ENCODE results near the gene ZNF445.
A peak's percentile ranks its signal among the peaks of the same experiment; 100 is the strongest.
"Not testable (repeated sequence)": the region's sequence is repeated elsewhere in the genome, so short reads cannot be mapped to it uniquely, and the experiment has no call there.

The ZNF445 gene

DNA sequence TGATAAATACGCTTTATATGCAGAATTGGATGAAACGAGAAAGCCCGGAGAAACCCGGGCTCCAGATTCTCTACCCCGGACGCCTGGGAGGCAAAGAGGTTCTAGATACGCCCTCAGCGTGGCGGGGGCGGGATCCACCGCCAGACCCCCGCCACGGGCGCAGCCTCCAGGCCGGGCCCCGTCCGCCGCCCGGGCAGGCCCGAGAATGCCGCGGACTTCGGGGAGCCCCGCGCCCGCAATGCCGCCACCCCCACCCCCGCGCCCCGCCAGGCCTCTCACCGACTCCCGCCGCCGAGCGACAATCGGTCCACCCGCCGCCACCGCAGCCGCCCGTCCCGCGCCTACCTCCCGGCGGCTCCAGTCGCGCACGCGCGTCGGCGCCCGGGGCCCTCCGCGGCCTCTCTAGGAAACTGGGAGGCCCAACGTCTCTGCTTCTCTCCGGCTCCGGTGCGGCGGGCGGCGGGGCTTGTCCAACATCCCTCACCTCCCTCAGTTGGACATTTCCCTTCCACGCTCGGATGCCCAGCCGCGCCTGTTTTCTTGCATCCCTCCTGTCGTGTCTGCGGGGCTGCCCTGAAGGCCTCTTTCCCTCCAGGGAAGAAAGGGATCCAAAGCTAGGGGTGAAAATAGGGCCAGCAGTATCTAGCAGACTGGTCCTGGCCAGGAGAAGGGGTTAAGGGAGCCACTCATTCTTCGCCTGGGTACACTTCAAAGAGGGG lies at the start of gene ZNF445:
Gene ZNF445, minus strand, starts transcription at position 359 of the 719 bp plus-strand sequence. CDS start 22,121 bp downstream, outside the sequence.
- DNase-seq = peak; percentile 82

DNA sequence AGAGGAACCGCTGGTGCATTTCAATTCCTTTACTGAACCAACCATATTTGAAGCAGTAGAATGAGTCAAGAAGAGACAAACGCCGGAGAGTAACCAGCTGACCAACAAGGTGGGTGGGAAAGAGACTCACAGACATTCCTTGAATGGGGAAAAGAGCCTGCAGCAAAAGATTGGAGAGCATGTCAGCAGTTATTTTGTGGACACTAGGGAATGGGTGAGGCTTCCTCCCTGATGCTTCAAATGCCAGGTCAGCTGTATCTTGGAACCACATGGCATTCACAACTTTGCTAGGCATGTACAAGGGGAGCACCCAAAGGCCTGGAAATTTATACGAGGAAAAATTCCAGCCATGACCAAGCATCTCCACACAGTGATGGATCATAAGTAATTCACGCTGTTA lies 47.6 kb upstream of the ZNF445 start:
- no peak for DNase-seq

DNA sequence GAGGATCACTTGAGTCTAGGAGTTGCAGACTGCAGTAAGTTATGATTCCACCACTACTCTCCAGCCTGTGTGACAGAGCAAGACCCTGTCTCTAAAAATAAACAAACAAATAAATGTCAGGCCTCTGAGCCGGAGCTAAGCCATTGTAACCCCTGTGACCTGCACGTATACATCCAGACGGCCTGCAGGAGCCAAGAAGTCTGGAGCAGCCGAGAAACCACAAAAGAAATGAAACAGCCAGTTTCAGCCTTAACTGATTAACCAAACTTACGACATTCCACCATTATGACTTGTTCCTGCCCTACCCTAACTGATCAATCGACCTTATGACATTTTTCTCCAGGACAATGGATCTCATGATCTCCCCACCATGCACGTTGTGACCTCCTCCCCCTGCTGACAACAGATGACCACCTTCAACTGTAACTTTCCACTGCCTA lies 45.0 kb upstream of the ZNF445 start:
- DNase-seq = no peak

DNA sequence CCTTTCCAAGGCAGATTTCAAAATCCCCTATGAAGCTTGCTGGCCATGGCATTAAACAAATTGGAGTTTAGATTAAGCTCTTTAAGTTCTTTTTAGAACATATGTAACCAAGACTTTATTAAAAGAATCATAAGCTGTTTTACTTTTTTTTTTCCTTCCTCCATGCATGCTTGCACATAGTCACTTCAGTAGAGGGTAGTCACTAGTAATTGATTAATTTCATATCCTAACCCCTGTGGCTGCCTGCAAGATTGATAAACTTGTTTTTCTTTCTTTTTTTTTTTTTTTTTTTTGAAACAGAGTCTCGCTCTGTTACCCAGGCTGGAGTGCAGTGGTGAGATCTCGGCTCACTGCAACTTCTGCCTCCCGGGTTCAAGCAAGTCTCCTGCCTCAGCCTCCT lies 44.3 kb upstream of the ZNF445 start:
- DNase-seq = no peak

DNA sequence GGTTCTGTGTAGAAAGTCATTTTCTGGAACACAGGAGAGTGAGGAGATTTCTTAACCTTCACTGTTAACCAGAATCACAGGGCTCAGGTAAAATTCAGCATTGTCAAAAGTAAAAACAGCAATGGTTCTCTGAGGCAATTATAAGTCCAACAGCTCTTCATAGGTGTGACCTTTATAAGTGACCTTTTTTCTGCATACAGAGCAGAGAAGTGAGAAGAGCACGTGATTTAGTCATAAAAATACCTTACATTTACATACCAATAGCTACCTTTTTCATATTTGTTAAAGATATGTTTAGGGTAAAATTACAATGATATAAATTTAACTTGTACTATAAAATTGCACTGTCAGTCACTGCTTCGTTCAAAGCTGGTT lies 41.3 kb upstream of the ZNF445 start:
- no peak for DNase-seq

DNA sequence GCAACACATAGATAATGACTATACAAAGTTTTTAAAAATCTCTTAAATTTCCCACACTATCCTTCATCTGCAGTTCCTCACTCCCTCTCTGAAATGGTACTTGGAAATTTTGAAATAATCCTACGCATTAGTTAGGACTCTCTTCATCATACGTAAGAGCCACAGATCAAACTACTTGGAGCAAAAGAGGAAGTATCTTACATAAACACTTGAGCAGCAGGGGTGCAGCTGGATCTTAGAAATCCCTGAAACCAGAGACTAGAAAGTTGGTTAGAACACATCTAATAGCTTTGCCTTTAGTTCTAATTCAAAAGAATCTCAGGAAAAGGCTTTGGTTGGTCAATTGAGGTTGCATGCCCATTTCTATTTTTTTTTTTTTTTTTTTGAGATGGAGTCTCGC lies 38.8 kb upstream of the ZNF445 start:
- DNase-seq = no peak

DNA sequence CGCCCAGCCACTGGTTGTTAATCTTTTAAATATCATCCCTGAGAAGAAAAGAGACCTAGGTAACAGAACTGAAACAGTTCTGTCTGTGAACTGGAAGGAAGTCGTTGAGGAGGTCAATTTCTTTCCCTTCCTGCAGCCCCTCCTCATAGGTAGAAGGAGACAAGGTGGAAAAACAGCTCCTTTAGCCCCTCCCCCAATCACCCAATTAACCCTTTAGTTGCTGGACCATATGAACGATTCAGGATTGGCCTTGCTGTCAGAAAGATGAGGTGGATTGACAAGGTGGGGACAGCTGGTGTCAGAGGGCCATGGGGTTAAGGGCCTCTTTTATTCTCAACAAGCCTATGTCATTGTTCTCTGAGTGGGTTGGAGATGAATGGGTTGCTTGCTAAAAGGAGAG lies 36.0 kb upstream of the ZNF445 start:
- no peak for DNase-seq

DNA sequence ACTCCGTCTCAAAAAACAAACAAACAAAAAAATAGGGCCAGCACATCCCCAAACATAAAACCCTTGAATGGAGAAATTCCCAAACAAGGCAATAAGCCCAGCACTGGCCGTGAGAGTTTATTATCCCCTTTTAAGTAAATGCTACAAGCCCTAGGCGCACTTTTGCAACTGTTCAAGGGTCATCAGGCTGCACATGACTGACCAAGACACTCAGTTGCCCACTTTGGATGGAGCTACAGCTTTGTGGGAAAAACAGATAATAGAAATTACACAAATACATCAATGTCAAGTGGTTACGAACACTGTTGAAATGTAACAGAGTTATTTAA lies 33.7 kb upstream of the ZNF445 start:
- DNase-seq = no peak

DNA sequence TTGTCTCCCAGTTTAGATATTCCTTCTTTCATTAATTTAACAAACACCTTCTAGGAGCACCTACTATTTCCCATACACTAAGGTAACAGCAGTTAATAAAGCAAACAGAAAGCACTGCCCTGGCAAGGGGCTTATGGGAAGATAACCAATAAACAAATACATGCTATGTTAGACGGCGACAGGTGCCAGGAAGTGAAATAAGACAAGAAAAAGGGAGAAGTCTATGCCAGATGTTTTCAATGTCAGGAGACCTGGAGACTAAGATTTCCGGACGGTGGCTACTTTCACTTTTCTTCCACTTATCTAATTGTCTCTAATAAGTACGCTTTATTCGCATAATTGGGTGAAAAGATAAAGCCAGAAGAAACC lies 32.5 kb upstream of the ZNF445 start:
- DNase-seq = peak; percentile 8

DNA sequence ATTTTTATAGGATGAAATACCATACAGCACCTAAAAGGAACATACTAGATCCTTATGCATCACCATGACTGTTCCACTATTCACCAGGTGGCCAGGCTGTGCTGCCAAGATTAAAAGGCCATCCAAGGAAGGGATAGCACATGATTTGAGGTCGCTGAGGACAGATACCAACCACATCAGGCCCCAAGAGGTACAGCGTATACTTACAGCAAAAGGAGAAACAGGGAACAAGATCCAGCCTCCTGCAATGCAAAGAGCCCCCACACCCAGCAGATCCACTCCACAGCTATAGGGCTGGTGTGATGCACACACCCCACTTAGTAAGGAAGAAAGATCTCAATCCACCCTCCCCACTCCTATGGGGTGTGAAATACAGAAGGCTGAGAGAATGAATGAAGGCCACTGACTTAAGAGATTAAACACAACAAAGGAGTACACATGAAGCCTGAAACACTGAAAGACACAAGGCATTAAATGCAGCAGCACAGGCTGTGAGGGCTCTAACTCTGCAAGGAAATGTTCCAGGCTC lies 32.0 kb upstream of the ZNF445 start:
- no peak for DNase-seq

DNA sequence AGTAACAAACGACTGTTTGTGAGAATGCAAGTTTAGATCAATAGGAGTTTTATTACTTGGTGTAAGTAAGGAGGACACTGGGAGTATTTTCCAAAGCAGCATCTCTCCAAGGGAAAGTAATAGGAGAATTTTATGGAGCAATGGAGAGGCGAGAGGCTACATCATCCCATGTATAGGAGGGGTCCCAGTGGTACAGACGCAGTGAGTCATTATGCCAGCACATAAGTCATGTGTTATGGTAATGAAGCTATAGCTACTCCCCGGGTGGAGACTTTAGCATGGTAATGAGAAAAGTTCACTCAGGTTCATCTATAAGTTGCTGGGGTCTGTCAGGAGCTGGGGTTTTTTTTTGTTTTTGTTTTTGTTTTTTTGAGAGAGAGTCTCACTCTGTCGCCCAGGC lies 29.5 kb upstream of the ZNF445 start:
- no peak for DNase-seq

DNA sequence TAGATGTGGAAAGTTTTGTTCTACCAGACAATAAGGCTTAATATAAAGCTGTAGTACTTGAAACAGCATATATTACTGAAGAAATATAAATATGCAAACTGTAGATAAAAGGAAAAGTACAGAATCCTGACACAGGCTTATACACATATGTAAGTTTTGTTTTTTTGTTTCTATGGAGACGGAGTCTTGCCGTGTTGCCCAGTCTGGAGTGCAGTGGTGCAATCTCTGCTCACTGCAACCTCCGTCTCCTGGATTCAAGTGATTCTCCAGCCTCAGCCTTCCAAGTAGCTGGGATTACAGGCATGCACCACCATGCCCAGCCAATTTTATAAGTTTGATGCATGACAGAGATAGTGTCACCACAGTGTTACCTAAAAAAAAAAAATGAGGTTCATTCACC lies 29.1 kb upstream of the ZNF445 start:
- DNase-seq = no peak

DNA sequence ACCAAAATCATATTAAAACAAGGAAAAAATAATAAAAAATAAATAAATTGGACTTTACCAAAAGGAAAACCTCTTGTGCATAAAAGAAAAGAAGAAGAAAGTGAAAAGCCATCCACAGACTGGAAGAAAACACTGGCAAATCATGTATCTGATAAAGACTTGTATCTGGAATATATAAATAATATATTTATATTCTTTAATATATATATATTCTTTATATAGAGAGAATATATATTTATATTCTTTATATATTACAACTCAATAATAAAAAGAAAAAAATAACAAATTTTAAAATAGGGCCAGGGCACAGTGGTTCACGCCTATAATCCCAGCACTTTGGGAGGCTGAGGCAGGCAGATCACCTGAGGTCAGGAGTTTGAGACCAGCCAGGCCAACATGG lies 27.1 kb upstream of the ZNF445 start:
- DNase-seq = no peak

DNA sequence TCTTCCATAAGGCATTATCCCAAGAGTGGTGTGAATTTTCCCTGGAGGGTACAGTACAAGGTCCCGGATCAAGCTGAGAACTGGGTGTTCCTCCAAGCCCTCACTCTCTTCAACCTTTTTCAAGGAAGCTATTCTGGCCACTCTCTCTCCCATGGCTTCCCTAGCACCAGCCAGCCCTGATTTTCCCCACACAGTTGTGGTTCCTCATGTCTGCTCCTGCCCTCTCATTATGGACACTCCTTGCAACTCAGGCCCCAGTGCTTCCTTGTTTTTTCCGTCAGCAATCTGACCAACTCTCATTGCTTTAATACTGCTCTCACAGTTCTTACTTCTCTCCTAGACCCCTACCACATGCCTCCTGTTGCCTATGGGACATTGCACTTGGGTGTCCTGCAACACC lies 25.7 kb upstream of the ZNF445 start:
- not testable (repeated sequence) for DNase-seq

DNA sequence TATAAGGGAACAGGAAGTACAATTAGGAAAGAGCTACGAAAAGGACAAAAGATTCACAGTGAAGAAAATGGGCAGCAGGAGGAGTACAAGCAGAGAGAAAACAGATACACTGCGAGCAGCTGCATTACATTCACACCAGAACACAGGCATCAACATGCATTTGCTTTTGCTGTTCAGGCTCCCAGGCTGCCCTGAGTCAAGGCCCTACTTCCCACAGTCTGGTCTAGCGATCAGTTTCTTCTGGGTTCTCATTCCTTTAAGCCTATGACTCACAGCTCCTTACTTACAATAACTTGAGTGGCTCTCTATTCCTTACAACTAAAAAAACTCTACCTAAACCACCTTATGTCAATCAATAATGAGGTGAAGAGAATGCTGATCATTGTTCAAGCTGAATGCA lies 24.5 kb upstream of the ZNF445 start:
- DNase-seq = no peak

DNA sequence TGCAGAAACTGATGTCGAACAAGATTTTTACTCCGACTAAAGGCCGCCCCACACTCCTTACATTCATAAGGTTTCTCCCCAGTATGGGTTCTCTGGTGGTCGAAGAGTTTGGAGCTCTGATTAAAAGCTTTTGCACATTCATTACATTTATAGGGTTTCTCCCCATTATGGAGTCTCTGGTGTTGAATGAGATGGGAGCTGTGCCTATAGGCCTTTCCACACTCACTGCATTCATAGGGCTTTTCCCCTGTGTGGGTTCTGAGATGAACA lies 22.4 kb upstream of the ZNF445 start:
- not testable (repeated sequence) for DNase-seq

DNA sequence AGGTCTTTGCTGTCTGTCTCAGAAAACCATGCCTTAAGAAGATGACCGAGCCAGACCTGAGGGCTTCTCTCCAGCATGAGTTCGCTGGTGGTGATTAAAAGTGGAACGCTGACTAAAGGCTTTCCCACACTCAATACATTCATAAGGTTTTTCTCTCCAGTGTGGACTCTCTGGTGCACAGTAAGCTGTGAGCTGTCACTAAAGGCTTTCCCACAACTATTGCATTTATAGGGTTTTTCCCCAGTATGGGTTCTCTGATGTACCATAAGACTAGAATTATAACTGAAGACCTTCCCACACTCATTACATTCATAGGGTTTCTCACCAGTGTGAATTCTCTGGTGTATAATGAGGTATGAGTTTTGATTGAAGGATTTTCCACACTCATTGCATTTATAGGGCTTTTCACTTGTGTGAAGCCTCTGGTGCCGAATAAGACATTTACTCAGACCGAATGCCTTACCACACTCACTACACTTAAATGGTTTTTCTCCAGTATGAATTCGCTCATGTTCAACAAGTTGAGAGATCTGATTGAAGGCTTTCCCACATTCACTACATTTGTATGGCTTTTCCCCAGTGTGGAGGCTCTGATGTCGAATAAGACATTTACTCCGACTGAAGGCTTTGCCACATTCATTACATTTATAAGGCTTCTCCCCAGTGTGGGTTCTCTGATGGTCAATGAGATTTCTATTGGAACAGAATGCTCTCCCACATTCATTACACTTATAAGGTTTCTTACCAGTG lies 21.9 kb upstream of the ZNF445 start:
- DNase-seq = no peak

DNA sequence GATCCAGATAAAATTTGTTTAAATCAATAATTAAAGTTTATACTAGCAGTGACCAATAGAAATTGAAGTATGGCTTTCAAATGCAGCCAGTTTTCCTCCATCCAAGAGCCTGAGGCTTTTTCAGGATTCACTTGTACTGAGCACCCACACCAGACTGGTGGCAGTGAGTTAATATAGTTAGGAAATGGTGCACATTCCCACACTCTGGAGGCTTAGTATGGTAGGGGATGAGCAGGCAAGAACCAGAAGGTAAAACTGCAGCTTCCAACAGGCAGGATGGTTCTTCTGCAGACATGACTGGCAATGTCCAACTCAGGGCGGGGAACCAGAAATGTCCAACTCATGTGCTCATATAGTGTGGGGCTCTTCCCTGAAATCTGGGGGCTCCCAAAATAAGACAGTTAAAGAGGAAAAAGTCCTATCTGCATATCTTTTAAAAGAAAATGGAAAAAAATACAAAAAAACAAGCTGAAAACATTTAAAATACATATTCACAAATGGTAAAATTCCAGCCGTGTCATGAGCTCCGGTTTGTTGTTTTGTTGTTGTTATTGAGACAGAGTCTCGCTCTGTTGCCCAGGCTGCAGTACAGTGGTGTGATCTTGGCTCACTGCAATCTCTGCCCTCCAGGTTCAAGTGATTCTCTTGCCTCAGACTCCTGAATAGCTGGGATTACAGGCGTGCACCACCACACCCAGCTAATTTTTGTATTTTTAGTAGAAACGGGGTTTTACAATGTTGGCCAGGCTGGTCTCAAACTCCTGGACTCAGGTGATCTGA lies 18.4 kb upstream of the ZNF445 start:
- DNase-seq = no peak

DNA sequence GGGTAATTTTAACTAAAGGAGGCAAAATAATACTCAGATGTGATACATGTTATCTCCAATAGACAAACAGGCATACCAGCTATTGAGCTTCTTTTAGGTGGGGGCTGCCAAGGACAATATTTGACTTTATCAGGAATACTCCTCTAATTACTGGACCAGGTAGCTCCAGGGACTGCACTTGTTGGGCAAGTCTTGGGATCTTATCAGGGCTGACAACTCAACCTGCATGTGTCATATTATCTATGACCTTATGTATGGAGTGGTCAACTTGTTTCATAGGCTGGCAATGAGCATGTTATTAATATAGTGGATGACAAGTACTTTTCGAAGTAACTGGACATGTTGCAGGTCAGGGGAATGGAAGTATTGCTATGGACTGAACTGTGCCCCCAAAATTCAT lies 15.0 kb upstream of the ZNF445 start:
- DNase-seq = no peak

DNA sequence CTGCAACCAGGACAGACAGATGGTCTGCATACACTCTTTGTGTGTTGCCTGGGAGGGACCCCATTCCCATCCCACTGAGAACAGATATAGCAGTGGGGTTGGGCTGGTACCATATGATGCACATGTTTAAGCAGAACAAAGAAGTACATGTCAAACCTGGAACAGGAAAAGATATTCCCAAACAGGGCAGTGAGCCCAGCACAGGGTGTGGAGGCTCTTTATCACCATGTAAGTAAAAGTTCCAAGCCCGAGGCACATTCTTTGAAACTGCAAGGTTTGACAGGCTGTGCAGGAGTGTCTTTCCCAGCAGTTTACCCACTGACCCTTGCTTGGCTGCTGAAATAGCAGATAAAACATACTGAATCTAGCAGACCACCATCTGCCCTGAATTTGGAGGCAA lies 5.3 kb upstream of the ZNF445 start:
- no peak for DNase-seq

DNA sequence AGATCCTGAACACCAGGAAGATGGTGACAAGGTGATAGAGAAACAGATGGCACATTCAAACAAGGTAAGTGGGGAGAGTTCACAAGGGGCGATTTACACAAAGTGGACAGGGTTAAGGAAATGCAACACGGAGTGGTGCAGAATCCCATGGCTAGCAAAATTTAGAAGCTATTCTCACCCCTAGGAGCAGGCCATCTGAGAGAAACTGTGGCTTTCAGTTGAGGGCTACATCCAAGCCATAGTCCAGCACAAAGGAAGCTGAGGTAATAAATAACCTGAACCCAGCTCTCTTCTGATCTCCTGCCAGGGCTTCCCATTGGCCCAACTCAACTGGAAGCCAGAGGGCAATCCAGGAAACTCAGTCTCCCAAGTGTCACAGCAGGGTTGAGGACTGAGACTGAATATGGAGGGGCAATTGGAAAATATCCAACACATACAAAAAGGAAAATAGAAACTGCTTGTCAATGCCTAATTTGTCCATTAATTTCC lies 1.2 kb upstream of the ZNF445 start:
- no peak for DNase-seq

DNA sequence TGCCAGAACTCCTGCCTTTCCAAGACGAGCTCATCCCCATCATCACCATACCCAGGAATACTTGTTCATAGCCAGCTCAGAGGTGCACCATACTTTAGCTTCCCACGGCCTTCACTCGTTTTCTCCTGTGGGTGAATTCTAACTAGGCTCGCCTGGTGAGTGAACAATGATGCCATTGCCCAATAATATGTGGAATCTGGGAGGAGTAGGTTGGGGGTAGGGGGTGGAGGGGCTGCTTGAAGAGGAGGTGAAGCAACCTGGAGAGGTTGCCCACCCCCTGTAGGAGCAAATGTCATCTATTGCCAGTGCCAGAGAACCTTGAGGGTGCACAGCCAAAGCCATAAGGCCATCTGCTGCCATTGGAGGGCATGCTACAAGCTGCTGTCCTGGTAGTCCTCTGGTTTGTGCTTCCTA lies 592 bp upstream of the ZNF445 start:
- no peak for DNase-seq

DNA sequence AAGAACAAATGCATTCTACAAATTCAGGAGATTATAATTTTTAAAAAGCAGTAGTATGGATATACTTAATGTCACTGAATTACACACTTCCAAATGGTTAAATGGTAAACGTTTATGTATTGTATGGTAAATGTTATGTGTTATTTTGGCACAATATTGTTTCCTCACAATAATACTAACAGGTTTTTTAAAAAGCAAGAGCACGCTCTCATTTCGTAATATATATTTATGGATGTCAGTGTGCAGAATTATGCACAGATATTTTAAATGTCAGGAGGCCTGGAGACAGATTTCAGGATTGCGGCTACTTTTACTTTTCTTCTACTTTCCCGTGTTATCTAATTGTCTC lies 533 bp downstream of the ZNF445 start:
- no peak for DNase-seq

DNA sequence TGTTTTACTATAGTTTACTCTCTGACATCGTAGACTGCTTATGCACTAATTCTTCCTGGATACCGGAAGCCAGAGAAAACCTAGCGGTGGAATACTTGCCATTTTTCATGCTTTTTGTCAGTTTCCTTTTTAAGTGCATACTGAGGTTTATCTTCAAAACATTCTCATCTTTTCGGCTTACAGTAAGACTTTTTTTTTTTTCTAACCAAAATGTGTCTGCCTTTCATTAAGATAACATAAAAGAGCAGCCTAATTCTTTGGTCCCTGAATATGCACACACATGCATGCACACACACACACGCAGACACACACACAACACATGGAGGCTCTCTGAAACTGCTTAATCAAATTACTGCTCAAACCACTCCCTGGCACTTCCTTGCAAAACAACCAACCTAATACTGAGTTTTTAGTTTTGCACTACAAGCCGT lies 1.3 kb downstream of the ZNF445 start:
- peak; percentile 51 for DNase-seq

Data from fibroblast of skin of right quadriceps (primary cell).